Gastrocnemius medialis (tissue), 4 donors: ENCODE data around the gene TMEM54.

Experiments
- POLR2A ChIP-seq, 2 donors: fragments of 450-650 bp; IDR thresholded peaks; one replicate each; pipeline ENCODE4 v1.6.1; 2017; ENCODE audit warnings: antibody characterized with exemption in 2 of 2, mild to moderate bottlenecking in 2 of 2, moderate library complexity in 2 of 2
- TF ChIP-seq, protein P1 (sequence below), 5 experiments: fragments of 450-650 bp in 3 of 5; fragments of 200-600 bp in 2 of 5; sonication (generic) in 2 of 5; IDR thresholded peaks in 4 of 5; conservative IDR thresholded peaks in 1 of 5; 1 replicate in 4 of 5; 2 replicates in 1 of 5; pipeline ENCODE4 v1.5.1; 2016 to 2019; ENCODE audit warnings: antibody characterized with exemption in 5 of 5, mild to moderate bottlenecking in 3 of 5, moderate library complexity in 3 of 5

GRCh38 chr1:32888134-32888533, 13.1 kb downstream of the TMEM54 start:
- TF ChIP-seq, protein P1, sequence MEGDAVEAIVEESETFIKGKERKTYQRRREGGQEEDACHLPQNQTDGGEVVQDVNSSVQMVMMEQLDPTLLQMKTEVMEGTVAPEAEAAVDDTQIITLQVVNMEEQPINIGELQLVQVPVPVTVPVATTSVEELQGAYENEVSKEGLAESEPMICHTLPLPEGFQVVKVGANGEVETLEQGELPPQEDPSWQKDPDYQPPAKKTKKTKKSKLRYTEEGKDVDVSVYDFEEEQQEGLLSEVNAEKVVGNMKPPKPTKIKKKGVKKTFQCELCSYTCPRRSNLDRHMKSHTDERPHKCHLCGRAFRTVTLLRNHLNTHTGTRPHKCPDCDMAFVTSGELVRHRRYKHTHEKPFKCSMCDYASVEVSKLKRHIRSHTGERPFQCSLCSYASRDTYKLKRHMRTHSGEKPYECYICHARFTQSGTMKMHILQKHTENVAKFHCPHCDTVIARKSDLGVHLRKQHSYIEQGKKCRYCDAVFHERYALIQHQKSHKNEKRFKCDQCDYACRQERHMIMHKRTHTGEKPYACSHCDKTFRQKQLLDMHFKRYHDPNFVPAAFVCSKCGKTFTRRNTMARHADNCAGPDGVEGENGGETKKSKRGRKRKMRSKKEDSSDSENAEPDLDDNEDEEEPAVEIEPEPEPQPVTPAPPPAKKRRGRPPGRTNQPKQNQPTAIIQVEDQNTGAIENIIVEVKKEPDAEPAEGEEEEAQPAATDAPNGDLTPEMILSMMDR (IDR thresholded peaks at IDR 0.05 in 4 of 5, conservative IDR thresholded peaks at IDR 0.05 in 1 of 5) = no peak
- TF ChIP-seq POLR2A (IDR thresholded peaks at IDR 0.05) = no peak
